Stimulated activated CD4-positive, alpha-beta T cell treated with anti-CD3 and anti-CD28 coated beads, Interleukin-4, amount 100 ng/mL, for 24 hours (primary cell): ENCODE results near the gene NCR2.
A peak's percentile ranks its signal among the peaks of the same experiment; 100 is the strongest.

Experiments used
- DNase-seq: peaks from one replicate; pipeline ENCODE4 v3.0.0-alpha.2; 2020

NCR2 gene

DNA sequence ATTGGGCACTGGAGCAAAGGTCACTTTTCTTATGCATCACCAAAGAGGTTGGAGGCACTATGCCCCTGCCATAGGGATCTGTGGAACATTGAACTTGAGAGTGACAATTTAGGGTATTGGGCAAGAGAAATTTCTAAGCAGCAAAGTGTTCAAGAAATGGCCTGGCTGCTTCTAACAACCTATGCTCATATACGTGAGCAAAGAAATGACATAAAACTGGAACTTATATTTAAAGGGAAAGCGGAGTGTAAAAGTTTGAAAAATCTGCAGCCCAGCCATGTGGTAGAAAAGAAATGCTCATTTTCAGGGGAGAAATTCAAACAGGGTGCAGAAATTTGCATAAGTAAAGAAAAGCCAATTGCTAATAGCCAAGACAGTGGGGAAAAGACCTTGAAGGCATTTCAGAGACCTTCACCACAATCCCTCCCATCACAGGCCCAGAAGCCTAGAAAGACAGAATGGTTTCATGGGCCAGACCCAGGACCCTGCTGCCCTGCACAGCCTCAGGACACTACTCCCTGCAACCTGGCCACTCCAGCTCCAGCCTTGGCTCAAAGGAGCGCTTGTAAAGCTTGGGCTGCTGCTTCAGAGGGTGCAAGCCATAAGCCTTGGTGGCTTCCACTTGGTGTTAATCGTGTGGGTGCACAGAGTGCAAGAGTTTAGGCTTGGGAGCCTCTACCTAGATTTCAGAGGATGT is 24.4 kb downstream of the NCR2 start:
- DNase-seq, result no peak

DNA sequence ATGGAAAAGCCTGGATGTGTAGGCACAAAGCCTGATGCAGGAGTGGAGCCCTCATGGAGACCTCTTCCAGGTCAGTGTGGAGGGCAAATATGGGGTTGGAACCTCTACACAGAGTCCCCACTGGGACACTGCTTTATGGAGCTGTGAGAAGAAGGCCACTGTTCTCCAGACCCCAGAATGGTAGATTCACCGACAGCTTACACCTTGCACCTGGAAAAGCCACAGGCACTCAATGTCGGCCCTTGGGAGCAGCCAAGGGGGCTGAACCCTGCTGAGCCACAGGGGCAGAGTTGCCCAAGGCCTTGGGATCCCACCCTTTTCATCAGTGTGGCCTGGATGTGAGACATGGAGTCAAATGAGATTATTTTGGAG is 24.9 kb downstream of the NCR2 start:
- DNase-seq, result no peak

GRCh38 chr6:41366150-41366549 is 30.7 kb downstream of the NCR2 start:
- DNase-seq, result no peak

- no peak for DNase-seq
Observed at GRCh38 chr6:41367061-41367460, 31.7 kb downstream of the NCR2 start.

- DNase-seq, result no peak
Observed at GRCh38 chr6:41367700-41368099, 32.3 kb downstream of the NCR2 start.

- no peak for DNase-seq
Observed at GRCh38 chr6:41370488-41371111, 35.2 kb downstream of the NCR2 start.

DNA sequence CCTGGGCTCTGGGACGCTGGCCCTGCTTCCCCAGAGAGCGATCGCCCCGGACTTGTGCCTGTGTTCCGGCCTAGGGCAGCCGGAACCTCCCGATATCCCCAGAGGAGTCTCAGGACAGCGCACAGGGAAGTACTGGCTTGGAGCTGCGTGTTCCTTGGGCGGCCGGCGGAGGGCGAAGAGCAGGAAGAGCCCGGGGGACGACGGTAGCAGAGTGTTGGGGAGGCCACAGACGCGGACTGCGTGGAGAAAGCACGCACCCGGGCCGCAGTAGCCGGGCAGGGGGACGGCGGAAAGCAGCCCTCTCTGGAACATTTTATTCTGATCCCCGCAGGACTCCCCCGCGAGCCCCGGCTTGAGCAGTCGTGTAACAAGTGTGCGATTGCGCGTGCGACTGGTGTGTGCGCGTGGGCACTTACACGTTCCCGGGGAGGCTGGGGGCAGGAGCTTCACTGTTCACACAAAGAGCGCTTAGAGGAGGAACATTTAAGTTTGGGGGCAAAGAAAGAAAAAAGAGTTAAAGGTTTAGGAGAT is 36.1 kb downstream of the NCR2 start:
- no peak for DNase-seq

DNA sequence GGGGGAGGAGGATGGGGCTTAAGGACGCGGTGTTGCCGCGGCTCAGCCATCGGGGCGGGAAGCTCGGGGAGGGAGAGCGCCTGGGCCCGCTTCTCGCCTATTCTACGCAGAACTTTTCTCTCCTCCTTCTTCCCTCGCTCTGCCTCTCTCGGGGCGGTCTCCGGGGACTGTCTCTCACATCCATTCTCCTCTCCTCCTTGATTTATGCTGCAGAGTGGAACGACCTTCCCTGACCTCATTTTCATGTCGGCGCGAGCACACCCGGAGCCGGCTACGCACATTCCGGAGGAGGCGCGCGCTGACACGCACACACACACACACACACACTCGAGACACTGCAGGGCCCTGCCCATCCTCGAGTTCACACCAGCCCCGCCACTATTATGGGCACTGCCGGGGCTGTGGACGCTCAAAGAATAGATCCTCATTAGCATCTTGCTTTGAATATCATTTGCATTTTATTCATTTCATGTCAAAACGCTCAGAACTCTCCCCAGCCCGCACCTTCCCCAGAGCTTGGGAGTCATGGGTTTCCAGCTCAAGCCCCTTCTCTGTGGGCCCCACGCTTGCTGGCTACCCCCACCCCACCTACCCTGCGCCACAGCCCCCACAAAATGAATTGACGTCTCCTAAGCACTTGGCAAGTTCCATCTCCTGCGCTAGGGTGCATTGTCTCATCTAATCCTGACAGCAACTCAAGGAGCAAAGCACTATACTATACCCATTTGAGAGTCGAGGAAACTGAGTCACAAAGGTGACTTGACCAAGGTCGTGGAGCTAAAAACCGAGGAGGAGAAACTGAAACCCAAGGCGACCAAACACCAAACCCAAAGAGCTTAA is 36.8 kb downstream of the NCR2 start:
- DNase-seq, result peak; percentile 18

DNA sequence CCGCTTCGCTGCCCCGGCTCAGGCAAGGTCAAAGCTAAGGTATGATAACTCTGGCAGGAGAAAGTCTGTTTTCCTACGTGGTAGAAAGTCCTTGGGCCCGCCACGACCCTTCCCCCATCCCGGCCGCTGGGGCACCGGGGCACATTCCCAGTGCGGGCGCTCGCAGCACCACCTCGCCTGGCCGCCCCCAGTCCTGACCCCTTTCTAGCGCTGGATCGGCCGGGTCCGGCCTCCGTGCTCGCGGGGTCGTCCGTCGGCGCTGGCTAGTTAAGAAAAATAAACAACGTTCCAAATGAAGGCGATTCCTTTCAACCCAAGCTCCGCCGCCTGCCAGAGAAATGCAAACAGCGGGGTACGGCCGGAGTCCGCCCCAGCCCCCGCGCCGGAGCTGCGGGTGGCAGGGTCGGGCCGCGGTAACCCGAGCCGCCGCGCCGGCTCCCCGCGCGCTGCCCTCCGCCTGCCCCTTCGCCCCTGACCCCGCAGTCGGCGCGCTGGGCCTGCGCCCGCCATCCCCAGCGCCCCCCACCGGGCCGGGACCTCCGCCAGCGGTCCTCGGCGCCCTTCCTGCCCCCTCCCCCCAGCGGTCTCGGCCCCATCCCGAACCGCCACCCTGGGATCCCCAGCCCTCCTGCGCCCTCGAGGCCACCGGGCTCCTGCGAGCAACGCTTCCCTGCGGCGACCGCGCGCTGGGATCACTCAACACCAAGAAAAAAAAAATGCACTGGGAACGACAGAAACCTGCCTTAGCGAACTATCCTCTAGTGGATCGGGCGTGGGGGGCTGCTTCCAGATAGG is 37.6 kb downstream of the NCR2 start:
- DNase-seq, result no peak

GRCh38 chr6:41373627-41373918 is 38.2 kb downstream of the NCR2 start:
- no peak for DNase-seq

GRCh38 chr6:41373919-41374617 is 38.7 kb downstream of the NCR2 start:
- DNase-seq, result no peak

- DNase-seq, result no peak
Observed at GRCh38 chr6:41374618-41375590, 39.5 kb downstream of the NCR2 start.

GRCh38 chr6:41375598-41376151 is 40.3 kb downstream of the NCR2 start:
- no peak for DNase-seq

DNA sequence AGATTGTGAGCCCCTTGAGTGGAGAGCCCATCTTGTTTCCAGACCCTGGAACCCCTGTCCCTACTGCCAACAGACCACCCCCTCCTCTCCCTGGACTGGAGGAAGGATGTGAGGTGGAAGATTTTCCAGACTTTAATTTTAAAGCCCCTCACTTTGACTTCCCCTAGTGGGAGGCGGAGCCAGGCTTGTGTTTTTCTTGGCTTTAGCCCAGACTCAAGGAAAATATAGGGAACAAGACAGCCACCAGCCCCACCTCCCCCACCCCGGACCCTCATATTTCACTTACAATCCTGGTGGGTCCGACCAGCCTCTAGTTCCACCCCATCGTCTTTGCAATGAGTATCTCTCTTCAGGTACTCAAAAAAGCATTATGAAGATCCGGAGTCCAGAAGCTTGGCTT is 40.8 kb downstream of the NCR2 start:
- no peak for DNase-seq

GRCh38 chr6:41377071-41377470 is 41.7 kb downstream of the NCR2 start:
- DNase-seq, result no peak

- no peak for DNase-seq
Observed at GRCh38 chr6:41379306-41379705, 43.9 kb downstream of the NCR2 start.

GRCh38 chr6:41386594-41386993 is 51.2 kb downstream of the NCR2 start:
- DNase-seq, result no peak

GRCh38 chr6:41392246-41392645 is 56.8 kb downstream of the NCR2 start:
- no peak for DNase-seq

- no peak for DNase-seq
Observed at GRCh38 chr6:41396335-41396734, 60.9 kb downstream of the NCR2 start.

DNA sequence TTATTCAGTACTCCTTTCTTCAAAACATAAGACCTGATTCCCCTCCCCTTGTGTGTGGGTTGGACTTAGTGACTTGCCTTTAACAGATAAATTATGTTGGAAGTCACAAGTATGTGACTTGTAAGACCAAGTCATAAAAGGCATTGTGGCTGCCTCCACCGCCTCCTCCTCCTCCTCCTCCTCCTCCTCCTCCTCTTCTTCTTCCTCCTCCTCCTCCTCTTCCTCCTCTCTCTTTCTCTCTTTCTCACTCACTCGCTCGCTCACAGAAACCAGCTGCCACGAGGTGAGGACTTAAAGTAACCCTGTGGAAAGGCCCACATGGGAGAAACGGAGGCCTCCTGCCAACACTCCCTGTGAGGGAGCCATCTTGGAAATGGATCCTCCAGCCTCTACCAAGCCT is 64.0 kb downstream of the NCR2 start:
- DNase-seq, result no peak
